DMS153 (cell line): ENCODE data around the gene SUN1.
"Not testable (repeated sequence)": the region's sequence is repeated elsewhere in the genome, so short reads cannot be mapped to it uniquely, and the experiment has no call there.

Source experiments
- DNase-seq: peaks from one replicate; lab custom pipeline; 2025; lab: John Stamatoyannopoulos, UW

The SUN1 gene

GRCh38 chr7:906776-907157 is 74.5 kb downstream of the SUN1 start:
- no peak for DNase-seq

- DNase-seq = no peak
Measured at GRCh38 chr7:907158-907980, 75.1 kb downstream of the SUN1 start.

GRCh38 chr7:908159-908581 is 75.9 kb downstream of the SUN1 start:
- DNase-seq = no peak

- DNase-seq = not testable (repeated sequence)
Measured at GRCh38 chr7:908591-909357, 76.5 kb downstream of the SUN1 start.

GRCh38 chr7:909358-910329 is 77.4 kb downstream of the SUN1 start:
- DNase-seq = no peak

- no peak for DNase-seq
Measured at GRCh38 chr7:910441-910861, 78.2 kb downstream of the SUN1 start.

GRCh38 chr7:910931-911431 is 78.7 kb downstream of the SUN1 start:
- no peak for DNase-seq

- DNase-seq = no peak
Measured at GRCh38 chr7:911791-912480, 79.7 kb downstream of the SUN1 start.

GRCh38 chr7:913736-914520 is 81.7 kb downstream of the SUN1 start:
- peak; percentile 71 for DNase-seq

- DNase-seq = no peak
Measured at GRCh38 chr7:914521-915194, 82.4 kb downstream of the SUN1 start.

GRCh38 chr7:915291-916218 is 83.3 kb downstream of the SUN1 start:
- DNase-seq = no peak

- DNase-seq = no peak
Measured at GRCh38 chr7:916291-916941, 84.1 kb downstream of the SUN1 start.

- DNase-seq = no peak
Measured at GRCh38 chr7:917255-918117, 85.2 kb downstream of the SUN1 start.

- DNase-seq = no peak
Measured at GRCh38 chr7:918118-918425, 85.8 kb downstream of the SUN1 start.

- no peak for DNase-seq
Measured at GRCh38 chr7:918441-919113, 86.3 kb downstream of the SUN1 start.

GRCh38 chr7:919114-919442 is 86.8 kb downstream of the SUN1 start:
- DNase-seq = no peak

- no peak for DNase-seq
Measured at GRCh38 chr7:919924-920341, 87.7 kb downstream of the SUN1 start.
